GM23248 (cell line): ENCODE measurements around the gene LRBA. TPM values are rescaled to one million over a fixed set of nuclear protein-coding genes. Genes with fewer than 3 reads are reported as not detected.

ENCODE experiments used
- DNase-seq: peaks from one replicate; pipeline ENCODE4 v3.0.0-alpha.2; 2015
- H2AFZ ChIP-seq: fragments of 200-600 bp; sonication (generic); 2 replicates; pipeline ENCODE4 v1.6.1; 2016; ENCODE audit warnings: antibody characterized with exemption
- H3F3A ChIP-seq: fragments of 200-600 bp; sonication (generic); 2 replicates; pipeline ENCODE4 v1.6.1; 2016; ENCODE audit warnings: mild to moderate bottlenecking, antibody characterized with exemption, mixed run types; ENCODE audit not compliant: insufficient read depth
- H3K27ac ChIP-seq: fragments of 200-600 bp; sonication (generic); 2 replicates; pipeline ENCODE4 v1.5.1; 2016; ENCODE audit warnings: mild to moderate bottlenecking
- H3K27me3 ChIP-seq: fragments of 200-600 bp; sonication (generic); replicated peaks from 2 replicates; pipeline ENCODE4 v1.6.1; 2016; ENCODE audit warnings: mild to moderate bottlenecking; ENCODE audit not compliant: insufficient read depth
- H3K36me3 ChIP-seq: fragments of 200-600 bp; sonication (generic); 2 replicates; pipeline ENCODE4 v1.6.1; 2016; ENCODE audit warnings: low read depth, mild to moderate bottlenecking
- H3K4me1 ChIP-seq: fragments of 200-600 bp; sonication (generic); 2 replicates; pipeline ENCODE4 v1.6.1; 2016; ENCODE audit warnings: mild to moderate bottlenecking; ENCODE audit not compliant: insufficient read depth
- H3K4me2 ChIP-seq: fragments of 200-600 bp; sonication (generic); one replicate; pipeline ENCODE4 v1.6.1; 2016; ENCODE audit warnings: mild to moderate bottlenecking; ENCODE audit not compliant: unreplicated experiment
- H3K4me3 ChIP-seq: fragments of 200-600 bp; sonication (generic); 2 replicates; pipeline ENCODE4 v1.5.1; 2016; ENCODE audit warnings: mild to moderate bottlenecking
- H3K79me2 ChIP-seq: fragments of 200-600 bp; sonication (generic); 2 replicates; pipeline ENCODE4 v1.6.1; 2016; ENCODE audit warnings: mild to moderate bottlenecking; ENCODE audit not compliant: insufficient read depth
- H3K9ac ChIP-seq: fragments of 200-600 bp; sonication (generic); 2 replicates; pipeline ENCODE4 v1.6.1; 2016; ENCODE audit warnings: mild to moderate bottlenecking
- H3K9me2 ChIP-seq: fragments of 200-600 bp; sonication (generic); 2 replicates; pipeline ENCODE4 v1.6.1; 2016; ENCODE audit warnings: mixed run types, mild to moderate bottlenecking, moderate library complexity; ENCODE audit not compliant: insufficient read depth
- H3K9me3 ChIP-seq: fragments of 200-600 bp; sonication (generic); one replicate; pipeline ENCODE4 v1.6.1; 2017; ENCODE audit warnings: low read depth
- H4K20me1 ChIP-seq: fragments of 200-600 bp; sonication (generic); 2 replicates; pipeline ENCODE4 v1.6.0; 2016; ENCODE audit not compliant: insufficient read depth
- EZH2 ChIP-seq: fragments of 200-600 bp; sonication (generic); IDR thresholded peaks from 2 replicates; pipeline ENCODE4 v1.6.1; 2018; ENCODE audit warnings: antibody characterized with exemption, mild to moderate bottlenecking; ENCODE audit not compliant: insufficient read depth, poor library complexity, severe bottlenecking
- EZH2phosphoT487 ChIP-seq: fragments of 200-600 bp; sonication (generic); IDR thresholded peaks from 2 replicates; pipeline ENCODE4 v1.6.1; 2018; ENCODE audit warnings: antibody characterized with exemption, moderate library complexity, mild to moderate bottlenecking, low read depth; ENCODE audit not compliant: insufficient read depth
- WGBS, 2 experiments: methylation state at CpG; one replicate each; pipeline ENCODE4 v1.1.6; 2015 to 2017; ENCODE audit warnings: low lambda C conversion rate in 2 of 2, low coverage in 1 of 2; ENCODE audit errors: missing lambda C conversion rate in 2 of 2; 5-methylcytosine and 5-hydroxymethylcytosine counted together
- in situ Hi-C: fragments of 300-500 bp; cut with MboI; formaldehyde crosslinking; loops from 2 replicates; pipeline ENCODE4 v1.15.0; 2020
- polyA plus RNA-seq: library from polyadenylated mRNA; unstranded; fragments of >200 nt; fragmentation: Nextera tagmentation; extraction: Ambion mirVana; gene quantifications from 2 replicates; pipeline ENCODE4 v1.2.1, GENCODE V29; 2016
- total RNA-seq: library from RNA; depleted of rRNA; stranded (reverse); fragments of >200 nt; shearing (Covaris generic); gene quantifications from 2 replicates; pipeline ENCODE4 v1.2.3, GENCODE V29; 2014

LRBA gene
- total and polyA plus RNA-seq, 2 experiments from 2014 or later: 6.6 to 17.8 TPM

- Histone ChIP-seq H3K27me3 (no peaks in the 10 kb centered on the region), H4K20me1 (no peaks in the 10 kb centered on the region), H3K9ac (no peak overlapping the region), H3K9me3 (no peaks in the 10 kb centered on the region), H3K79me2 (no peaks in the 10 kb centered on the region), H3K4me3 (no peak overlapping the region), H3K9me2 (no peaks in the 10 kb centered on the region), H3K27ac (no peak overlapping the region), H3K4me2 (no peak overlapping the region), H2AFZ (no peak overlapping the region), H3K36me3 (no peaks in the 10 kb centered on the region), H3F3A (no peaks in the 10 kb centered on the region), H3K4me1 (no peaks in the 10 kb centered on the region)
- in situ Hi-C loops: no loop called here
- no peak for DNase-seq
- TF ChIP-seq EZH2phosphoT487 (no peak), EZH2 (no peak)
Observed at GRCh38 chr4:150368667-150369066, 646.4 kb downstream of the LRBA start.

- in situ Hi-C loops: no loop called here
- H3K4me1 ChIP-seq: no peaks in the 10 kb centered on the region
Observed at GRCh38 chr4:150367326-150367725, 647.8 kb downstream of the LRBA start.

GRCh38 chr4:150366487-150366999 lies 648.5 kb downstream of the LRBA start:
- Histone ChIP-seq H3K9ac (no peak overlapping the region), H3K27ac (no peak overlapping the region), H4K20me1 (no peaks in the 10 kb centered on the region), H3F3A (no peaks in the 10 kb centered on the region), H2AFZ (no peak overlapping the region), H3K27me3 (no peaks in the 10 kb centered on the region), H3K79me2 (no peaks in the 10 kb centered on the region), H3K4me1 (no peaks in the 10 kb centered on the region), H3K4me2 (no peak overlapping the region), H3K9me2 (no peaks in the 10 kb centered on the region), H3K9me3 (no peaks in the 10 kb centered on the region), H3K4me3 (no peak overlapping the region), H3K36me3 (no peaks in the 10 kb centered on the region)
- 57 to 79% methylated on average over 2 of the region's 2 CpGs for WGBS, 2 experiments
- DNase-seq: no peak
- TF ChIP-seq EZH2: no peak
- TF ChIP-seq EZH2phosphoT487: no peak
- in situ Hi-C loops: no loop called here

More at GRCh38 chr4:150367326-150367725, 647.8 kb downstream of the LRBA start:
- Histone ChIP-seq H3K9ac (no peak overlapping the region), H3K9me3 (no peaks in the 10 kb centered on the region), H3K4me3 (no peak overlapping the region), H3K79me2 (no peaks in the 10 kb centered on the region), H3K36me3 (no peaks in the 10 kb centered on the region), H2AFZ (no peak overlapping the region), H3K9me2 (no peaks in the 10 kb centered on the region), H4K20me1 (no peaks in the 10 kb centered on the region), H3F3A (no peaks in the 10 kb centered on the region), H3K27ac (no peak overlapping the region), H3K4me2 (no peak overlapping the region), H3K27me3 (no peaks in the 10 kb centered on the region)
- WGBS, 2 experiments: 85 to 89% methylated on average over 4 of the region's 4 CpGs
- no peak for DNase-seq
- no peak for TF ChIP-seq EZH2

- Histone ChIP-seq H3K36me3 (no peaks in the 10 kb centered on the region), H3K4me1 (no peaks in the 10 kb centered on the region), H3K9me2 (no peaks in the 10 kb centered on the region), H3K9ac (no peak overlapping the region), H3K27ac (no peak overlapping the region), H2AFZ (no peak overlapping the region), H3K4me2 (no peak overlapping the region), H3K27me3 (no peaks in the 10 kb centered on the region), H4K20me1 (no peaks in the 10 kb centered on the region), H3K9me3 (no peaks in the 10 kb centered on the region), H3K4me3 (no peak overlapping the region), H3F3A (no peaks in the 10 kb centered on the region), H3K79me2 (no peaks in the 10 kb centered on the region)
- no peak for DNase-seq
- TF ChIP-seq EZH2phosphoT487 (no peak), EZH2 (no peak)
- in situ Hi-C loops: no loop called here
- WGBS, 2 experiments: 35 to 38% methylated on average over 2 of the region's 2 CpGs
Observed at GRCh38 chr4:150363721-150364688, 651.1 kb downstream of the LRBA start.
